Posterior cingulate gyrus (tissue), 11 donors: ENCODE results near the gene EPB41.

Experiments used
- DNase-seq, 10 donors: peaks; one replicate each; pipeline versions ENCODE4 v3.0.0 to v3.0.0-alpha.2; 2020 to 2021; ENCODE audit warnings: mixed read lengths in 3 of 10
- intact Hi-C: fragments of 100-400 bp; cut with DNase I; formaldehyde crosslinking; loops from one replicate; pipeline ENCODE4 v1.15.1; 2023

The EPB41 gene

DNA sequence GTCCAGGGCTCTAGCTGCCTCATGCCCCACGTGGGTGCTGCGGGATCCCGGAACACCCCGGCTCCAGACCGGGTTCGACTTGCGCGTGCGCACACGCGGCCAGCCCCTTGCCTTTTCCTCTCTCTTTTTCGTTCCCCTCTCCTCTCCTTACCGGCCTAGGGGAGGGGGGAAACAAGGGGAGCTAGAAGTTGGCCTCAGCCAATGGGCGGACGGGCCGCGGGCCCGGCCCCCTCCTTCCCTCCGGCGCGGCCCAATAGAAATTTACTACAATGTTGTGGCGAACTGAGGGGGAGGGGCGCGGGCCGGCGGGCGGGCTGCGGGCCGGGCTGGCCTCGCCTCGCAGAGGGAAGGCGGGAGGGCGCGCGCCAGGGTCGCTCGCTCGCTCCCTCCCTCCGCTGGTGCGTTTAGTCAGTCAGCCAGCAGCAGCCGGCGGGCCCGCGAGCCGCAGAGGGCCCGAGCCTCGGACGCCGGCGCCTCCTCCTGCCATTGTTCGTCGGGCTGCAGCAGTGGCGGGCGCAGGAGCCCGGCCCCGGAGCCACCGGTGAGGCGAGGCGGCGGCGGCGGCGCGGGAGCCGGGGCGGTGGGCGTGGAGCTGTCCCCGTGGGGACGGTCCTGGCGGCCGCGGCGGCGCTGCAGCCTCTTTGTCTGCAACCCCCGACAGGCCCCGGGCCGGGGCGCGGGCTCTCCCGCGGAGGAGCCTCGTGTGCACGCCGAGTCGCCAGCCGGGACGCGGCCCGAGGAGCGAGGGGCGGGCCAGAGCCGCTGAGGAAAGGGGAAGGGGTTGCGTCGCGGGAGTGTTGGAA, at the start of gene EPB41:
Gene EPB41, plus strand, starts transcription at position 342 of the 803 bp plus-strand sequence. CDS start 72,869 bp downstream, outside the sequence.
- intact Hi-C loops, result no loop called here

DNA sequence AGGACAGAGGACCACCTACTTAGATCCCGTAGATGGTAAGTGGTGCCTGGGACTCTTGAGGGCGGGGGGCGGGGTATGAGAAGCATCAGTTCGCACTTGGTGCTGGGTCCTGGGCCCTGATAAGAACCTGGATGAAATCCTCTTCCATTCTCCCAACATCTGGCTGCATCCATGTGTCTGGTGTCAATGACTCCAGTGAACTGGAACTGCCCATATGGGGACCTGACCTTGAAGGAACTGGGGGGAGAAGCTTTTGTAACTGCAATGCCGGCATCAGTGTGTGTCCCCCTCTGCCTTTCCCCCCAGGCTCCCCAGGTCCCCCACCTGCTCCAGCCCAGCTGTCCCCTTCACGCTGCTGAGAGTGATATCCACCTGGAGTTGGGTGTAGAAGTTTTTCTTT, 49.7 kb upstream of the EPB41 start:
- intact Hi-C loops, result no loop called here
- peak in 1 of 10 donors; percentile 20 for DNase-seq

More for the DNA sequence above, at the start of gene EPB41:
- peak; percentile 75 to 97 (median 84) for DNase-seq

DNA sequence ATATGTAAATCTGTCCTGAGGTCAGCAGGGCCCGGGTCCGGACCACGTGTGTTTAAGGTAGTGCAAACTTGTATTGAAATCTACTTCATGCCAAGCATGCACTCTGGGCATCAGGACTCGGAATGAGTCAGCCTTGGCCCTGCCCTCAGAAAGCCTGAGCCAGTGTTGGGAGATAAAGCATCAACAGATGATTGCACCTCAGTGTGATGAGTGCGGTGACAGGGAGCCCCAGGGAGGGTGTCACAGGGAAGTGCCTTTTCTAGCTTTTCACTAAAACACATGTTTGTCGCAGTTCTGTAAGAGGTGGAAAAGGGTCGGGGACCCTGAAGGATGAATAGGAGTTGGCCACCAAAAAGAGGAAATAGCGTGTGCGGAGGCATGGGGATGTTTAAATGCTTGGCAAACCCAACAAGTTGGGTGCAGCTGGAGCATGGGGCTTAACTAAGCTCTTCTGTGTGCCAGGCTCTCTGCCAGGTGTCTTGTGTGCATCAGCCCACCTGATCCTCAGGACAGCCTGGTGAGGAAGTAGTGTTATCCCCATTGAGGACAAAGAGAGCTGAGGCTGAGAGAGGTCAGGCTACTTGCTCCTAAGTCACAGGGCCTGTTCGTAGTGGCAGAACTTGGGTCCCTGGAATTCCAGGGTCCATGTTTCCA, 48.2 kb upstream of the EPB41 start:
- peak in 3 of 10 donors; percentile 25 to 64 (median 37) for DNase-seq
- intact Hi-C loops, result no loop called here

DNA sequence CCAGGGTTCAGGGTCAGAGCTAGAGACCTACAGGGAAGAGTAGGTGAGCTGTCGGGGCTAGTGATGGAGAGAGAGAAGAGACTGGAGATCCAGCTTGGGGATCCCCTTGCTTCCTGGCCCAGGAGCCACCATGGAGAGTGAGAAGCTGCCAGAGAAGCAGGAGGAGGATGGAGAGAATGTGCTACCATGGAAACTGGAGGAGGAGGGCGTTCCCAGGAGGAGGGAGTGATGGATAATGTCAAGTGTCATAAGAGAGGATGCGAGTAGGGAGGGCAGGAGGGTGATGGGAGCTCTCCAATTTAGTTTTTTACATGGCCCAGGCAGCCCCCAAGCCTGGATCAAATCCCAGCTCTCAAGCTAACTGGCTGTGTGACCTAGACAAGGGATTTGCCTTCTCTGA, 46.5 kb upstream of the EPB41 start:
- intact Hi-C loops, result no loop called here
- DNase-seq, result peak in 2 of 10 donors; percentile 9 to 22

DNA sequence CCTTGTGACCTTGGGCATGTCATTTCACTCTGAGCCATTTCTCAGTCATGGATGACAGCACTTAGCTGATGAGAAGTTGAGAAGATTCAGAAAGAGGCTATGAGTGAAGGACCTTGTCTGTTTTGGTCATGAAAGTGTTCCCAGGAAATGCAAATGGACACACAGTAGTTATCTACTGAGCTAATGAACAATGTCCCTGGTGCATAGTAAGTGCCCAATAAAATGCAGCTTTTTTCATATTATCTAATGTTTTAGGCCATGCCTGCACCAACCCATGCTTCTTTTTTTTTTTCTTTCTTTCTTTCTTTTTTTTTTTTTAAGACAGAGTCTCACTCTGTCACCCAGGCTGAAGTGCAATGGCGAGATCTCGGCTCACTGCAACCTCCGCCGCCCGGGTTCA, 44.4 kb upstream of the EPB41 start:
- intact Hi-C loops, result loop anchor here (10.0 kb wide), 1 partner anchor 225 kb away; the partner anchor contains the start of genes RNU11 and TAF12
- peak in 2 of 10 donors; percentile 35 to 53 for DNase-seq

DNA sequence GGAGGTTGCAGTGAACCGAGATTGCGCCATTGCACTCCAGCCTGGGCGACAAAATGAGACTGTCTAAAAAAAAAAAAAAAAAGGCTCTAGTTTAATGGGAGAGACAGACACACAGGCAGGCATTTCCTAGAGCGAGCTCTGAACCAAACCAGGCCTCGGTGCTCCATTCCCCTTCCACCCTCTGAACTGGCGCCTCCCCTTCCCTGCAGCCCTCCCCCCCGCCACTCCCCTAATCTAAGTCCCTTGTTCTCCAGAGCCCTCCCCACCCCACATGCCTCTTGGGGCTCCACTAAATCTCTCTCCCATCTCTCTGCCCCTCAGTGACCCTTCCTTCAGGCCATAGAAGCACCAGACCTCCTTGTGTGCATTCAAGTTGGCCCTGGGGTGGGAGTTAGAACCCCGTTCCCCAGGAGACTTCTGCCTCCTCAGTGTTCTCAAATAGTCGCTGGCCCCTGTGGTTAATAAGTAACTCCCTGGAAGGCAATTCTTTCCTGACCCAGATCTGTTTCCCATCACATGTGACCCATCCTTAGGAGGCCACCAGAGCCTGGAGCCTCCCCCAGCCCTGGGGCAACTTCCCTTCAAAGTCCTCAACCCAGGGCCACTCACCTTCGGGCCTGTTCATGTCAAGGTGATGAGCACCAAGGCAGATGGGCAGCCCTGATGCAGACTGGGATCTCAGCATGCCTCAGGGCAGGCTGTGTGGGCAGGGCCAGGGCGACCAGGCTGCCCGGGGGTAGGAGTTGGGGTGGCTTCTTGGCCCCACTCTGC, 42.6 kb upstream of the EPB41 start:
- intact Hi-C loops, result loop anchor here (10.0 kb wide), 1 partner anchor 227 kb away; the partner anchor contains the start of genes RNU11 and TAF12
- peak in 1 of 10 donors; percentile 54 for DNase-seq

DNA sequence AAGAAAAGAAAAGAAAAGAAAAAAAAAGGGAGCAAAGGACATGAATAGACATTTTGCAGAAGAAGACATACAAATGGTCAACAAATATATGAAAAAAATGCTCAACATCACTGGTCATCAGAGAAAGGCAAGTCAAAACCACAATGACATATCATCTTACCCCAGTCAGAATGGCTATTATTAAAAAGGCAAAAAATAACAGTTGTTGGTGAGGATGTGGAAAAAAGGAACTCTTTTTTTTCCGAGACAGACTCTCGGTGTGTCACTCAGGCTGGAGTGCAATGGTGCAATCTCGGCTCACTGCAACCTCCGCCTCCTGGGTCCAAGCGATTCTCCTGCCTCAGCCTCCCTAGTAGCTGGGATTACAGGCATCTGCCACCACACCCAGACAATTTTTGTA, 39.2 kb upstream of the EPB41 start:
- peak in 1 of 10 donors; percentile 5 for DNase-seq
- intact Hi-C loops, result loop anchor here (10.0 kb wide), 1 partner anchor 230 kb away; the partner anchor contains the start of genes RNU11 and TAF12

DNA sequence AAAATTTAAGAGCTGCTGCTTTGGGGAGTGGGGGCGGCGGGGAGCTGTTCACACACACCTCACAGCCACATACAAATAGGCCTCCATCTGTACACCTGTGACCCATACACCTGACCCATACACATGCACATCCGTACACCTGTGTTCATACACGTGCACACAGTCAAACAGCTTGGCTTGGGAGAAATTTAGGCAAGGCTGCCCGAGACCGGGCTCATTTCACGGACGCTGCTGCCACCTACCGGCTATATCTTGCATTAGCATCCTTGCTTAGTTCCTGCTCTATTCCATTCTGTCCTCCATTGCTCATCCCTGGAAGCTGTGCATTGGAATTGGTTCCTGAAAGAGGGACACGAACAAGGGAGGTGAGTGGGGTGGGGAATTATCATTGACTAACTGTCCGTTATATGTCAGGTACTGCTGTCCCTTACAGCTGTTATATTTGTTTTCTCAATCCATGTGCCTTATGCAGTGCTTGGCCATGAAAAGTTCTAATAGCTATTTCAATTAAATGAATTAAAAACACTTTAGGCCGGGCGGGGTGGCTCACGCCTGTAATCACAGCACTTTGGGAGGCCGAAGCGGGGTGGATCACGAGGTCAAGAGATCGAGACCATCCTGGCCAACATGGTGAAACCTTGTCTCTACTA, 37.1 kb upstream of the EPB41 start:
- intact Hi-C loops, result loop anchor here (1.0 to 10.0 kb wide), 3 partner anchors 92 to 518 kb away; partner anchors contain the start of genes RNU11 and TAF12
- DNase-seq, result peak; percentile 56 to 96 (median 82)

DNA sequence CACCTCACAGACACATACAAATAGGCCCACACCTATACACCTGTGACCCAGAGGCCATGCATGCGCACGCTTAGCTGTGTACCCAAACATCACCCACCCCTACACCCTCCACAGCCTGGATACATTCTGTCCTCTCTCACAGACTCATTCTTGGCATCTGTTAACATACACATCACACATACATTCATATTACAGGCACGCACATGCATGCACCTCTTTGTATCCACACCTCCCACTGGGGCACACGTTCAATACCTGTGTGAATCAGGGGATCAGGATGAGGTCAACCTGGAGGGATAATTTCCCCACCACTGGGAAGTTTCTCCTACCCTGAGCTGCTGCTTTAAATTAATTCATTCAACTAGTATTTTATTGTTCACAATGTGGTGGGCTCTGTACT, 35.6 kb upstream of the EPB41 start:
- intact Hi-C loops, result loop anchor here (10.0 kb wide), 1 partner anchor 234 kb away; the partner anchor contains the start of genes RNU11 and TAF12
- peak in 1 of 10 donors; percentile 12 for DNase-seq

DNA sequence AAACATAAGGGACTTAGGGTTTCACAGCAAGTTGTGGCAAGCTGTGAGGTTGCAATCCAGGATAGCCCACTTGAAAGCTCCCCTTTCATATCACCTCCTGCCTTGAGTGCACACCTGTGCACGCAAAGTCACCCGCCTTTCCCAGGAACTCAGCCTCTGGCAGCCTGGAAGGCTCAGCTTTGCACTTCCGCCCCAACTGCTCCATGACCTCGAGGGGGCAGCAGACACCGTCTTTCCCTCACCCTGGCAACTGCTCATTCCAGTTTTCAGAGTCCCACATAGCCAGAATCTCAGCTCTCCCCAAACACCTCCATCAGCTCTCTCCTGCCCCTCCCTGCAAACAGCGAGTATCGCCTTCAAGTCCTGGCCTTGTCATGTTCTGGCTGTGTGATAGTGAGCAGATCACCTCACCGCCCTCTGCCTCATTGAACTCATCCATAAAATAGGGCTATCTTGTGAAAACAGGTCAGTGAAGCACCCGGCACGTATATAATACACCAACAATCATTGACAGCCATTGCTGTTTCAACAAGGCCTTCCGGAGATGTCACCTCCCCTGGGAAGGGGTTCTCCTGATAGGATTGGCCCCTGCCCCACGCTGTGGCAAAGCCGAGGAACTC, 32.2 kb upstream of the EPB41 start:
- intact Hi-C loops, result loop anchor here (1.0 to 5.0 kb wide), 4 partner anchors 152 to 1830 kb away; partner anchors contain the start of gene SRSF4
- DNase-seq, result peak; percentile 64 to 97 (median 85)

DNA sequence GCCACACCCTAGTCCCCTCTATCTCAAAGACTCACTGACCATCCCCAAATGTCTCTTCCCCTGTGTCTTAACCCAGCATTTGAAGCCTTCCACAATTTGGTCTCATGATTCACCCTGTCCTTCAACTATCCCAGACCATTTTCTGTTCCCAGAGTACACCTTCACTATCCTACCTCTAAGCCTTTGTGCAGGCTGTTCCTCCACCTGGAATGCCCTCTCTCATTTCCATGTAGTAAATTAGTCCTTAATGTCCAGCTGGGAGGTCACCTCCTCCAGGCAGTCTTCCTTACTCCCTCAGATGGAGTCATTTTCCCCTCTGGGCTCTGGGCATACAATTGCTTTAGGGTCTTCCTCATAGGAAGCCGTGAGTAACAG, 31.1 kb upstream of the EPB41 start:
- intact Hi-C loops, result loop anchor here (5.0 kb wide), 2 partner anchors 299 to 1829 kb away; partner anchors contain the start of gene SRSF4

DNA sequence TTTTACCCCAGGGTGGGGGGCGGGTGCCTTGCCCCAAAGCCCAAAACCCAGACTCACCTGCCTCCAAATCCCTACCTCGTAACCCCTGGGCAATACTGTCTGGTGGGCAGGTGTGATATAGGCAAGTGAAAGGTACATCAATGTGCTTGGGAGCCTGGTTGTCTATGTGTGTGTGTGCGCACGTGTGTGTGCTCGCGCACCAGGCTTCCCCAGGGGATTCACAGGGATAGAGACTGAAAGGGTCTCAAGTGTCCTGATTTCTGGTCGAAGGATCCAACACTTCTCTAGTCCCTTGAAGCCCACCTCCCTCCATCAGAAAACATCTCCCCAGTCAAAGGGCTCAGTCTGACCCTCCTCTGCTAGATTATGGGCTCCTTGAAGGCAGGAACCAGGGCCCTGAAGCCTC, 28.9 kb upstream of the EPB41 start:
- intact Hi-C loops, result no loop called here

More for the DNA sequence above, 31.1 kb upstream of the EPB41 start:
- DNase-seq, result no peak

DNA sequence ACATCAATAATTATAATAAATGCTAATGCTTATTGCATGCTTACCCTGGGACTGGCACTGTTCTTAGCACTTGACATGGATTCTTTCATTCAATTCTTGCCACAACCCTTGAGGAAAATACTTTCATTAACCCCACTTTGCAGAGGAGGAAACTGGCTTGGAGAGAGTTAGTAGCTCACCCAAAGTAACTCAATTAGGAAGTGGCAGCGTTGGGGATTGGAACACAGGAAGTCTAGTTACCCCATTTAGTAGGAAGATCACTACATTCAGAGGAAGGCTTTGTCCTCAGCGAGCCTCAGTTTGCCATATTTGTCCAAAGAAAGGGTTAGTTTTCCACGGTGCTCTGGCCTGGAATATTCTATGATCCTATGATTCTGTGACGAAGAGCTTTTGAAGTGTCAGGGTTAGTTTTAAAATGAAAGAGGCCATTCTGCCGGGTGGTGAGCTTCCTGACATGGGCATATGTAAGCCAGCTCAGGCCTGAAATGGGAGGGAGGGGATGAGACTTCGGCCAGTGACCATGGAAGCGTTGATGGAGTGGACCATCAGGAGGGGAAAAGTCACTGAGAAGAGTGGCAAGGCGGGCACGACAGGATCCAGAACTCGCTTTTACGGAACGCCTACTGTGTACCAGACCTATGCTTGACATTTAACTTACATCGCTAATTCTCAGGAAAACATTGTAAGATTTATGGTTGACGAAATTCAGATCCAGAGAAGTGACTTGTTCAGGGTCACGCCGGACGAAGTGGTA, 28.2 kb upstream of the EPB41 start:
- peak in 1 of 10 donors; percentile 41 for DNase-seq
- intact Hi-C loops, result no loop called here

More for the DNA sequence above, 28.9 kb upstream of the EPB41 start:
- DNase-seq, result peak in 2 of 10 donors; percentile 4 to 25

DNA sequence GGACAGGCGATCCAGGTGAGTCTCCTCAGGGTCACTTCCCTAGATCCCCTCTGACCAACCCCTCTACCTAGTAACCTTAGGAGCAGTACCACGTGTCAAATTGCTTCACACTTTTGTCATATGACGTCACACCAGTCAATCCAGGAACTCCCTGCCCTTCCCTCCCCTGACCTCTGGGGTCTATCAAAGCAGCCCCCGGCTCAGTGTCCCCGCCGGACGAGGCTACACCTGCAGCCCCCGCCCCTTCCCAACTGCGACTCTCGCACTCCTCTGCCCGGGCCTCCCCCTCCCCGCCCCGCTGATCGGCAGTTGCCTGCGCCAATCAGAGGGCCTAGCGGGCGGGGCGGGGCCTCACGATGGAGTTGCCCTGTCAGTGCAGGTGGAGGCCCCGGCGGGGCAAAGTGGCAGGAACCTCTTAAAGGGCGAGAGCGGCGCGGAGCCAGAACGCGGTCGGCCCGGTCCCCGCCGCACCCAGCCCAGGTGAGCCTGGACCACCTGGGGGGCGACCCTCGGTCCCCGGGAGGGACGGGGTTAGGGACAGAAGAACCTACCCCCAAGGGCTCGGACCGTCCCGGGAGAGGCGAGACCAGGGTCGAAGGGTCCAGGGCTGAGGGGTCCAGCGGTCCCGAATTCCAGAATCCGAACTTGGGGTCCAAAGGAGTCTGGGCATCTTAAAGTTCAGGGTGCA, 27.5 kb upstream of the EPB41 start:
- DNase-seq, result peak; percentile 51 to 95 (median 66)
- intact Hi-C loops, result no loop called here

DNA sequence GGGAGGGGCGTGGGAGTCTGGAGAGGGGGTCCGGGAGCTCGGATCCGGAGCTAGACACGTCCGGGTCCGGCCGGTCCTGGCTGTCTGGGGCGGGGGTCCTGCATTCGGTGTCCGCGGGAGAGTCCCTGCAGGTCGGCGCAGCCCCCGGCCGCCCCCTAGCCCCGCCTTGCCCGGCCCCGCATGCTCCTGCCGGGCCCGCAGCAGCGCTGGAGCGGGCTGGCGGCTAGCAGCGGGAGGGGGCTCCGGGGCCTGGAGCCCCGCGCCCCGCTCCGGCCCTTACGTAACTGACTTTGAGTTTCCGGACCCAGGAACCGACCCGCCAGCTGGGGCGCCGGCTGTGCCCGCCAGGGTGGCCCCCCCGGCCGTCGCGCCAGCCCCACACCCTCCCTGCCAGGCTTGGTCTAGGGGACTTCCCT, 26.9 kb upstream of the EPB41 start:
- DNase-seq, result peak in 2 of 10 donors; percentile 23 to 82

DNA sequence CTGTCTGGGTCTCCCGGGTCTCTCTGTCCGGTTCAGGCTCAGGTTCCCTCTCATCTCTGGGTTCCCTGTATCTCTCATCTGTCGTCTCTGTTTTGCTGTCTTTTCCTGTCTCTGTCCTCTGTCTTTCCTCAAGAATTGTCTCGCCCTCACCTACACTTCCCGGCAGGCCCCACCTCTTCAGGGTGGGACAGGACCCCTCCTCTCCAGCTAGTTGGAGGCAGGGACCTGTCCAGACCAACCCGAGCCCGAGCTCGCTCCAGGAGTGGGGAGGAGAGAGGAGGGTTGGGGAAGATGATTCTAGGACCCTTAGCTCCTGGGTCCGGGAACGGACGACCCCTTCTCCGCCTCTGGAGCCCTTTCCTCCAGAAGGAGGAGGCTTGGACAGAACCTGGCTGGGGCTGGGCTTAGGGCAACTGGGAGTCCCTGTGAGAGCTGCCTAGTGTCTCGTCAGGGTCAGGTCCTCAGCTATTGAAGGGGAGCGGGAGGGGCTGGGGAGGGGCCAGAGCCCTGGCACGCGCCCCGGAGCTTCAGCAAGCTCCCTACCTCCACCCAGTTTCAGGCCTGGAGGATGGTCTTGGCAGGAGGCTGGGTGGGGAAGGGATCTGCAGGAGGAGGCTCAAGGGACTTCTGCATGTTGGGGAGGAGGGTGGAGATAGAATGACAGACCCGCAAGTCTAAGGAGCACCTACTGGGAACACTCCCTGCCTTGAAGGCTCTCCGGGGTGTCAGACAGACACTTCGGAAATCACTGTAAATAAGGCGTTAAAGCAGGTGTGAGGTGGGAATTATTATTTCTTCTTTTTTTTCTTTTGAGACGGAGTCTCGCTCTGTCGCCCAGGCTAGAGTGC, 26.3 kb upstream of the EPB41 start:
- intact Hi-C loops, result no loop called here
- DNase-seq, result peak in 1 of 10 donors; percentile 67

More for the DNA sequence above, 26.9 kb upstream of the EPB41 start:
- intact Hi-C loops, result no loop called here

DNA sequence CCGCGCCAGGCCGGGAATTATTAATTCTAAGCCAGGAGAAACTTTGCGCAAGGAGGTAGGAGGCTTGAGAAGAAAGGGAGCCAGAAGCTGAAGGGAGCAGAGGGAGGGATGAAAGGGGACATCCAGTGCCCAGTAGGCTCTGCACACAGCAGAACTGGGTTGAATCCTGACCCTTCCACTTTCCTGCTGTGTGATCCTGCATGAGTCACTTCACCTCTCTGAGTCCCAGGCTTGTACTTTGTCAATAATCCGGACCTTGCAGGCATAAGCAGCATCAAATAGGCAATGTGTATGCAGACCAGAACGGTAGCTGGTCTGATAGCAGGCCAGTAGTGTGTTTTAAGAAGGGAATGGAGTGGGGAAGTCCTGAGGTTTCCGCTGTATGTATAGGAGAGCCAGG, 25.5 kb upstream of the EPB41 start:
- intact Hi-C loops, result no loop called here
- no peak for DNase-seq
